CD4-positive, alpha-beta T cell treated with Interleukin-15 for 1 hour (primary cell): ENCODE results near the gene EIF3L.
A peak's percentile ranks its signal among the peaks of the same experiment; 100 is the strongest.

Source experiments
- DNase-seq: peaks from one replicate; pipeline ENCODE4 v3.0.0-alpha.2; 2020

Gene EIF3L

GRCh38 chr22:37930270-37930951, 81.2 kb downstream of the EIF3L start:
- no peak for DNase-seq

GRCh38 chr22:37930952-37931440, 81.8 kb downstream of the EIF3L start:
- no peak for DNase-seq

- no peak for DNase-seq
These were observed 82.7 kb downstream of the EIF3L start for GRCh38 chr22:37931893-37932389.

- no peak for DNase-seq
These were observed 83.2 kb downstream of the EIF3L start for GRCh38 chr22:37932401-37932800.

GRCh38 chr22:37932821-37933578, 83.8 kb downstream of the EIF3L start:
- DNase-seq = no peak

- DNase-seq = peak; percentile 79
These were observed 84.6 kb downstream of the EIF3L start for GRCh38 chr22:37933711-37934376.
